Kidney (tissue), 14 donors: Measurements from ENCODE around the gene ANAPC16. TPM values are rescaled to one million over a fixed set of nuclear protein-coding genes. Genes with fewer than 3 reads are reported as not detected.
"Not testable (repeated sequence)": the region's sequence is repeated elsewhere in the genome, so short reads cannot be mapped to it uniquely, and the experiment has no call there.

Source experiments
- DNase-seq, 5 donors: peaks; one replicate each; pipeline ENCODE4 v3.0.0-alpha.2; 2013 to 2020
- FAIRE-seq: peaks from 2 replicates; lab custom pipeline; 2012; peaks lifted over from hg19 to GRCh38; lab: Jason Lieb, UNC
- H3K27ac ChIP-seq, 2 donors: one replicate each; pipeline ENCODE4 v1.7.0; 2013; ENCODE audit warnings: low read depth in 2 of 2, low read length in 2 of 2, inconsistent platforms in 1 of 2
- H3K27me3 ChIP-seq: one replicate; pipeline ENCODE4 v1.7.1; 2013; ENCODE audit warnings: low read length, inconsistent platforms; ENCODE audit not compliant: control insufficient read depth, insufficient read depth
- H3K36me3 ChIP-seq, 3 donors: one replicate each; pipeline versions ENCODE4 v1.7.0 to v1.7.1; 2013; ENCODE audit warnings: low read length in 3 of 3, control low read depth in 1 of 3, inconsistent platforms in 1 of 3; ENCODE audit not compliant: insufficient read depth in 3 of 3, control insufficient read depth in 2 of 3
- H3K4me1 ChIP-seq, 3 donors: one replicate each; pipeline versions ENCODE4 v1.7.0 to v1.7.1; 2013; ENCODE audit warnings: low read length in 3 of 3, inconsistent platforms in 1 of 3, low read depth in 1 of 3; ENCODE audit not compliant: control insufficient read depth in 2 of 3, insufficient read depth in 2 of 3
- H3K4me3 ChIP-seq, 3 donors: one replicate each; pipeline versions ENCODE4 v1.7.0 to v1.8.1; 2013; ENCODE audit warnings: low read length in 3 of 3, control low read depth in 1 of 3, inconsistent platforms in 1 of 3
- H3K9ac ChIP-seq, 3 donors: one replicate each; pipeline versions ENCODE4 v1.7.0 to v1.7.1; 2013; ENCODE audit warnings: low read length in 3 of 3, control low read depth in 1 of 3, inconsistent platforms in 1 of 3
- H3K9me3 ChIP-seq, 3 donors: one replicate each; pipeline versions ENCODE4 v1.7.0 to v1.7.1; 2013; ENCODE audit warnings: low read length in 3 of 3, control low read depth in 1 of 3, inconsistent platforms in 1 of 3; ENCODE audit not compliant: control insufficient read depth in 2 of 3, insufficient read depth in 1 of 3
- intact Hi-C: fragments of 100-400 bp; cut with DNase I; formaldehyde crosslinking; loops from one replicate; pipeline ENCODE4 v1.11.1; 2022
- polyA plus RNA-seq: library from polyadenylated mRNA; stranded (reverse); fragments of 350-450 nt; fragmentation: Illumina TruSeq; extraction: RNeasy Lipid Tissue Mini Kit (QIAGEN cat#74804); gene quantifications from one replicate; pipeline ENCODE4 v1.2.3, GENCODE V29; 2014; ENCODE audit warnings: low read depth, low replicate concordance; ENCODE audit not compliant: insufficient read depth
- total RNA-seq: library from RNA; stranded (reverse); fragmentation: NEBNext Ultra II Directional; extraction: Animal tissue kit (Norgen Biotek cat#: 25700); gene quantifications from one replicate; pipeline ENCODE4 v1.2.1, GENCODE V29; 2021
- TF ChIP-seq, protein P1 (sequence below): IDR thresholded peaks from 3 replicates; pipeline ENCODE4 v1.5.1; 2012; ENCODE audit warnings: mild to moderate bottlenecking, moderate library complexity, borderline replicate concordance; ENCODE audit not compliant: insufficient read depth; ENCODE audit errors: extremely low read depth
- donor health status: control.
- donor health status: control.
- donor health status: control.
- donor health status: control.
- donor health status: control.
- donor health status: DM: yes; HTN: yes; CAD: no.
- donor health status: Normal renal cell carcinoma (clear cell type).

Gene ANAPC16
- total and polyA plus RNA-seq, 2 donors from 2014 or later = 132 to 210 TPM

GRCh38 chr10:72278668-72279393 lies 63.0 kb downstream of the ANAPC16 start:
- FAIRE-seq (no peak), DNase-seq (no peak)
- H3K9ac ChIP-seq = no peak overlapping the region
- H3K36me3 ChIP-seq = peaks cover 0 to 13% (median 2%) of the 10 kb centered on the region in 3 donors
- H3K27me3 ChIP-seq = no peaks in the 10 kb centered on the region
- no peak overlapping the region for H3K4me3 ChIP-seq
- peaks cover 0 to 11% (median 8%) of the 10 kb centered on the region in 3 donors for H3K4me1 ChIP-seq
- no peaks in the 10 kb centered on the region for H3K9me3 ChIP-seq
- no peak overlapping the region for H3K27ac ChIP-seq
- intact Hi-C loops = loop anchor here (10.0 kb wide), 1 partner anchor 56 kb away; no protein-coding TSS in a partner anchor
- TF ChIP-seq, protein P1, sequence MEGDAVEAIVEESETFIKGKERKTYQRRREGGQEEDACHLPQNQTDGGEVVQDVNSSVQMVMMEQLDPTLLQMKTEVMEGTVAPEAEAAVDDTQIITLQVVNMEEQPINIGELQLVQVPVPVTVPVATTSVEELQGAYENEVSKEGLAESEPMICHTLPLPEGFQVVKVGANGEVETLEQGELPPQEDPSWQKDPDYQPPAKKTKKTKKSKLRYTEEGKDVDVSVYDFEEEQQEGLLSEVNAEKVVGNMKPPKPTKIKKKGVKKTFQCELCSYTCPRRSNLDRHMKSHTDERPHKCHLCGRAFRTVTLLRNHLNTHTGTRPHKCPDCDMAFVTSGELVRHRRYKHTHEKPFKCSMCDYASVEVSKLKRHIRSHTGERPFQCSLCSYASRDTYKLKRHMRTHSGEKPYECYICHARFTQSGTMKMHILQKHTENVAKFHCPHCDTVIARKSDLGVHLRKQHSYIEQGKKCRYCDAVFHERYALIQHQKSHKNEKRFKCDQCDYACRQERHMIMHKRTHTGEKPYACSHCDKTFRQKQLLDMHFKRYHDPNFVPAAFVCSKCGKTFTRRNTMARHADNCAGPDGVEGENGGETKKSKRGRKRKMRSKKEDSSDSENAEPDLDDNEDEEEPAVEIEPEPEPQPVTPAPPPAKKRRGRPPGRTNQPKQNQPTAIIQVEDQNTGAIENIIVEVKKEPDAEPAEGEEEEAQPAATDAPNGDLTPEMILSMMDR = no peak

DNA sequence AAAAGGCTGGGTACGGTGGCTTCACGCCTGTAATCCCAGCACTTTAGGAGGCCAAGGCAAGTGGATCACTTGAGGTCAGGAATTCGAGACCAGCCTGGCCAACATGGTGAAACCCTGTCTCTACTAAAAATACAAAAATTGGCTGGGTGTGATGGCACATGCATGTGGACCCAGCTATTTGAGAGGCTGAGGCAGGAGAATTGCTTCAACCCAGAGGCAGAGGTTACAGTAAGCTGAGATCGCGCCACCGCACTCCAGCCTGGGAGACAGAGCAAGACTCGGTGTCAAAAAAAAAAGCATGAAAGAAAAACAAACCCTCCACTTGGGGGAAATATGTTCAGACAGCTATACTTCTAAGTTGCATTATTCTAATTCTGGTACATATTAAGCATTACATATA lies 63.8 kb downstream of the ANAPC16 start:
- not testable (repeated sequence) for H3K27ac ChIP-seq, DNase-seq, H3K4me3 ChIP-seq, H3K9me3 ChIP-seq, H3K9ac ChIP-seq, FAIRE-seq, H3K27me3 ChIP-seq
- Histone ChIP-seq H3K4me1 (peaks cover 0 to 11% (median 8%) of the 10 kb centered on the region in 3 donors), H3K36me3 (peaks cover 0 to 10% (median 2%) of the 10 kb centered on the region in 3 donors)
- intact Hi-C loops = loop anchor here (10.0 kb wide), 1 partner anchor 55 kb away; no protein-coding TSS in a partner anchor

GRCh38 chr10:72283131-72283530 lies 67.3 kb downstream of the ANAPC16 start:
- DNase-seq = no peak
- H3K4me1 ChIP-seq = peaks cover 0 to 10% (median 4%) of the 10 kb centered on the region in 3 donors
- H3K36me3 ChIP-seq = no peaks in the 10 kb centered on the region
- no peak overlapping the region for H3K27ac ChIP-seq
- no peaks in the 10 kb centered on the region for H3K9me3 ChIP-seq
- TF ChIP-seq, protein P1 = no peak
- H3K4me3 ChIP-seq = no peak overlapping the region
- no peak for FAIRE-seq
- H3K9ac ChIP-seq = no peak overlapping the region
- intact Hi-C loops = no loop called here
- no peaks in the 10 kb centered on the region for H3K27me3 ChIP-seq

Other genes starting within 250 kb of the ANAPC16 start
- gene SPOCK2, start 127.5 kb upstream of the ANAPC16 start, total RNA-seq = 19.7 TPM
- 103 TPM for gene SPOCK2, start 127.5 kb upstream of the ANAPC16 start, polyA plus RNA-seq
- 36.1 TPM for gene ASCC1, start 264 bp downstream of the ANAPC16 start, total RNA-seq
- 24.0 TPM for gene ASCC1, start 264 bp downstream of the ANAPC16 start, polyA plus RNA-seq
- gene DDIT4, start 57.9 kb downstream of the ANAPC16 start, total RNA-seq = 292 TPM
- gene DDIT4, start 57.9 kb downstream of the ANAPC16 start, polyA plus RNA-seq = 96.9 TPM
- gene DNAJB12, start 138.9 kb downstream of the ANAPC16 start, total RNA-seq = 37.7 TPM
- 32.0 TPM for gene DNAJB12, start 138.9 kb downstream of the ANAPC16 start, polyA plus RNA-seq